ENCODE measurements around the gene PNKD.
"Not testable (repeated sequence)": the region's sequence is repeated elsewhere in the genome, so short reads cannot be mapped to it uniquely, and the experiment has no call there.

Gene PNKD

DNA sequence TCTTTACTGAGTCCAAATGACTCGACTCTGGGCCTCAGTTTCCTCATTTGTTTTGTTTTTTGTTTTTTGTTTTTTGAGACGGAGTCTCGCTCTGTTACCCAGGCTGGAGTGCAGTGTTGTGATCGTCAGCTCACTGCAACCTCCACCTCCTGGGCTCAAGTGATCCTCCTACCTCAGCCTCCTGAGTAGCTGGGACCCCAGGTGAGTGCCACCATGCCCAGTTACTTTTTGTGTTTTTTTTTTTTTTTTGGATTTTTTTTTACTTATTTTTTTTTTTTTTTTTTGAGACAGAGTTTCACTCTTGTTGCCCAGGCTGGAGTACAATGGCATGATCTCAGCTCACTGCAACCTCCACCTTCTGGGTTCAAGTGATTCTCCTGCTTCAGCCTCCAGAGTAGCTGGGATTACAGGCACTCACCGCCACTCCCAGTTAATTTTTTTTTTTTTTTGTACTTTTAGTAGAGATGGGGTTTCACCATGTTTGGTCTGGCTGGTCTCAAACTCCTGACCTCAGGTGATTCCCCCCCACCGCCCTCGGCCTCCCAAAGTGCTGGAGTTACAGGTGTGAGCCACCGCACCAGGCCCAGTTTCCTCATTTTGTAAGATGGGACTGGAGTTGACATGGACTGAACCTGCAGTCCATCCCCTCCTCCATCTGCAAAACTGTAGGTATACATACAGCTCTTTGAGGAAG lies 3.0 kb downstream of the PNKD start:
- not testable (repeated sequence) for DNase-seq (ENCODE audit: low read depth in 2 of 2)

DNA sequence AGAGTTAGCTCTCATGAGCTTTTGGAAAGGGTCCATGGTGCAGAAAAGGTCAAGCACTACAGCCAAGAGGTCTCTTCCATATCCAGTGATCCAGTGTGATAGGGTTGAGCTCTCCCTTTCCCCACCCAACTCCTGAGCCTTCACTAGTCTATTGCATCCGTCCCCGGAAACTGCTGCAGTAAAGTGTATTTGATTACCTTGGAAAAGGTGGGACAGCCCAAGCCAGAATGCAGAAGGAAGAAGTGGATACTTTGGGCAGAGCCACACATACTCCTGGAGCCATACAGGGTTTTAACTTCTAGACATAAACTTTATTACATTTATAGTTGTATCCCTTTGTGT lies 3.6 kb downstream of the PNKD start:
- DNase-seq (ENCODE audit: low read depth in 2 of 2), result no peak

- DNase-seq (ENCODE audit: low read depth in 2 of 2), result no peak
Observed at GRCh38 chr2:218274586-218274985, 4.3 kb downstream of the PNKD start.

- DNase-seq (ENCODE audit: low read depth in 2 of 2), result no peak
Observed at GRCh38 chr2:218275371-218276072, 5.2 kb downstream of the PNKD start.

GRCh38 chr2:218276986-218277755 lies 6.9 kb downstream of the PNKD start:
- no peak for DNase-seq (ENCODE audit: low read depth in 2 of 2)

- no peak for DNase-seq (ENCODE audit: low read depth in 2 of 2)
Observed at GRCh38 chr2:218277921-218278320, 7.6 kb downstream of the PNKD start.

GRCh38 chr2:218278531-218279360 lies 8.4 kb downstream of the PNKD start:
- no peak for DNase-seq (ENCODE audit: low read depth in 2 of 2)

DNA sequence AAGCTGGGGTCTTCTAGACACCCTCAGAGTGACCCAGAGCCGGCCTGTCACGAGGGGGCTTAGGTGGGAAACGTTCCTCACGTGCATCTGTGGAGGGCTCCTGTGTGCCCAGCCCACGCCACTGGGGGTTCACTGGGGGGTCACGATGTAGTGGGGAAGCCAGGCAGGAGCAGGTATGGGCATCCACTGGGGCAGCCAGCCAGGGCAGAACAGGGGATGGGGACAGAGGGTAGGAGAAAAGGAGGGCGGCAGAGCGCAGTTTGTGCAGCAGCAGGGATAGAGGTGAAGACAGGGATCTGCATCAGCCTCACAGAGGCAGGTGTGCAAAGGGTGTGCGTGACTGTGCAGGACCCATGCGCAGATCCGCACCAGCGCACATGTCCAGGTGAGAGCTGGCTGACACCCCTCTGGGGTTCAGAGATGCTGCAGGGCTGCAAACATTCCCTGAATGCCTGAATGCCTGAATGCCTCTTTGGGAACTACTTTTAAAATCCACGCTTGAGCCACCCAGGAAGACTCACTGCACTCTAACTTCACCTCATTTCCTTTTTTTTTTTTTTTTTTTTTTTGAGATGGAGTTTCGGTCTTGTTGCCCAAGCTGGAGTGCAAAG lies 10.0 kb downstream of the PNKD start:
- DNase-seq (ENCODE audit: low read depth in 2 of 2), result no peak

DNA sequence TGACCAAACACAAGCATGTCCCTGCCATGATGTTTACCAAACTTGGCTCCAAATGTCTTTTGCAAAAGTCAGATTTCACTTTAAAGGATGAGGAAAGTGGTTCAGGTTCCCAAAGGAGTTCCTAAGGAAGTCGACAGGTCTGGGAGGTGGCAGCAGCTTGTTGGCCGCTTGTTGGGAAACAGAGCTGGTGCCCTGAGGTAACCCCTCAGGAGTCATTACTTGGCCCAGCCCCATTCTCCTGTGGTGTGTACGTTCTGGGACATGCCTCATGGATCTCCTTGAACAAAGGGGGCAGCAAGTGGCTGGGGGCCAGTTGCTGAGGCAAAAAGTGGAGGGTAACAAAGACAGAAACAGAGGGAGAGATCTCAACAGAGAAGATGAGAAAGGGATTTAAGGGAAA lies 11.1 kb downstream of the PNKD start:
- no peak for DNase-seq (ENCODE audit: low read depth in 2 of 2)

DNA sequence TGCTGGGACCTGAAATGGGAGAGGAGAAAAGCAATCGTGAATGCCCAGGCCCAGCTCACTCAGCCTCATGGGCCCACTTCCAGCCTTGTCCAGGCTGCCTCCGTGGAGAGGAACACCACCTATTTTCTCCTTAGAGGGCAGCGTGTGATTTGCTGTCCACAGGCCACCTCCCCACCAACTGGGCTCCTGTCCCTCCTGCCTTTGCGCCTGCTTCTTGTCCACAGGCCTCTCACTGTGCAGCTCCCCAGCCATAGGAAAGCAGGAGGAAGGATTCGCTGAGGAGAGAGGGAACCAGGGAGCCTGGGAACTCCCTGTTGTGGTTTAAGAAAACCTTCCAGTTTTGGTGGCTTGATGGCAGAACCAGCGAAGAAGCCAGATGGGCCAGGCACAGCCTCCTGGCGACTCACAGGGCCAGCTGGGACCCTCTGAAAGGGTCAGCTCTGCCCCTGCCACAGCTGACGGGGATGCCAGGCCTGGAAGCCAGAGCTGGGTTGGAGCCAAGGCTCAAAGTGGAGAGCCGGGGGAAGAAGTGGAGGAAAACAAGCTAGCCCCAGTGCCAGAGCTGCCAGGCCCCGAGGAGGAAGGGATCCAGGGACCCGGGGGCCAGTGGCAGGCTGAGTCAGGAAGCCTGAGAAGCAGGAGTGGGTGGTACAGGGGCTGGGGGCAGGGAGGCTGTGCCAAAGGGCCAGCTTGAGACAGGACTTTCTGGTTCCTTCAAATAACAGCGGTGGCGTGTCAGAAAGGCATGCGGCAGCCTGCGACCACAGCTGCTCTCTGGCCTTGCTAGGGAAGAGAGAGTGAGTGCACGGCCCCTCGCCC lies 12.1 kb downstream of the PNKD start:
- no peak for DNase-seq (ENCODE audit: low read depth in 2 of 2)

DNA sequence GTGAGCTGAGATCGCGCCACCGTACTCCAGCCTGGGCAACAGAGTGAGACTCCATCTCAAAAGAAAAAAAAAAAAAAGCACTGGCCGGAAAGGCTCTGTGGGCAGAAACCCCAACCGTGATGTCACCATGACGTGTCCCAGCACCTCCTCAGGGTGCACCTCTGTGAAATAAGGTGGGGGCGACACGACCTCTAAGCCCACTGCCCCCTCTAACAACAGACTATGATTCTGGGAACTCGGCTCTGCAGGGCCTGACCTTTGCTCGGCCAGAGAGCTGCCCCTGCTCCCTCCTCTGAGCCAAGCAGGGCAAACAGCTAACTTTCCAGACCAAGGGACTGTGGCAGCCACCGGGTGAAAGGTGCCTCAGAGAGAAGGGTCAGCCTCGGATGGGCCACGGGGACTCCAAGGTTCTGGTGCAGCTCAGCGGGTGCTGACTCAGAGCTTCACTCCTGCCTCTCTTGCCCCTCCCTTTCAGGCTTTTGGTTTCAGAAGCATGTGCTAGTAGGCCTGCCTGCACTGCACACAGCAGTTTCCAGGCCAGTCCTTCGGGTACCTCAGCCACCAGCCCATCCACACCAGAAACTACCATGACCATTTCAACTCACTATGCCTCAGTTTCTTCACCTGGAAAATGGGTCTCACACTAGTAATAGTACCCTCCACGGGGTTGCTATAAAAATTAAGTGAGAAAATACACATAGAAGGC lies 13.9 kb downstream of the PNKD start:
- peak; percentile 44 to 48 for DNase-seq (ENCODE audit: low read depth in 2 of 2)

DNA sequence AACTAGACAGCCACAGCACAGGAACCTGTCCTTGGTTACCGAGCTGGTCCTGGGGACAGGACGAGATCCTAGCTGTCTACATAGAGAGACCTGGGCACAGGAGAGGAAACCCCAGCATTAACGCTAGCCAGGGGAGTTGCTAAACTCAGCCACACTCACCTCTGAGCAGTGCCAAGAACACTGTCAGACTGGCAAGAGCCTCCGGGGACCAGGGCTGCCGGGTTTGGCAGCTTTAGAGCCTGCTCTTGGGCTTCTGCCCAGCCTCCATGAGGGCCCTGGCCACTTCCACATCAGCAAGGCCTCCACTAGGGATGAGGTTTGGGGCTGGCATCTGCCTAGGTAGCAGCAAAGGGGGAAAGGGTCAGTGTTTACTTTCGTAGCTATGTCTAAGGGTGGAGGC lies 15.3 kb downstream of the PNKD start:
- no peak for DNase-seq (ENCODE audit: low read depth in 2 of 2)

GRCh38 chr2:218286570-218287459 lies 16.5 kb downstream of the PNKD start:
- DNase-seq (ENCODE audit: low read depth in 2 of 2), result peak; percentile 55 to 75

DNA sequence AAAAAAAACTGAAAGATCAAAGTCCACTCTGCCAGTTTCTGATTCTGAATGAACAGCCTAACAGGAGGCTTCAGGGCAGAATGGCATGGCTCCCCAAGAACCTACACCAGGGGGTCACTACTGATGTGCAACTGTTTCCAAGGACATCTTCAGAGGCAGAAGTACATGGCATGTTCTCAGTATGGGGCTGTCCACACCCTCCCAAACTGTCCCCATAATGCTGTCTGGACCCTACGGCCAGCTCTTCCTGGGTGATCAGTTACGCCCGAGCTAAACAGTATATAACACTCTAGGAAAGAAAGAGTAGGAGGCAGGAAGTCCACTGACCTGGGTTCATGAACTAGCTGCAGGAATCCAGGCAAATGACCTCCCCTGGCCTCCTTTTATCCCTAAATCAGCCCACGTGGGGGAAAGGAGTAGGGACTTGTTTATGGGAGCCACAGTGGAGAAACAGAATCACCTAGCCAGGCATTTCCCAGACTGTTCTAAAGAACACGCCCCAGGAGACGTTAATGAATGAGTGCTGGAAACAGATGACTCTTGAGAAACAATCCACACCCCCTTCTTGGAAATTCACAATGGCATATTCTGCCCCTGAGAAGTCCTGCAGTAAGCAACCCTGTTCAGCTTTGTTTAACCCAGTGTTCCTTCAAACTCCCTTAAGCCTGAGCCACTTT lies 19.5 kb downstream of the PNKD start:
- no peak for DNase-seq (ENCODE audit: low read depth in 2 of 2)

- DNase-seq (ENCODE audit: low read depth in 2 of 2), result peak in 1 of 2 experiments; percentile 41
Observed at GRCh38 chr2:218290316-218291261, 20.3 kb downstream of the PNKD start.

- no peak for DNase-seq (ENCODE audit: low read depth in 2 of 2)
Observed at GRCh38 chr2:218291318-218292047, 21.2 kb downstream of the PNKD start.

Data from stimulated activated CD4-positive, alpha-beta T cell treated with anti-CD3 and anti-CD28 coated beads, Interleukin-12 subunit alpha, Interleukin-12 subunit beta, amount 100 ng/mL, for 24 hours (primary cell).